HG02938 (cell line): ENCODE measurements around the gene PIGW.

Source experiments
- ATAC-seq: cut with Tn5 transposase; IDR thresholded peaks from one replicate; pipeline ENCODE4 v1.9.1; 2021; ENCODE audit warnings: mild to moderate bottlenecking, moderate library complexity; ENCODE audit not compliant: unreplicated experiment

PIGW gene

DNA sequence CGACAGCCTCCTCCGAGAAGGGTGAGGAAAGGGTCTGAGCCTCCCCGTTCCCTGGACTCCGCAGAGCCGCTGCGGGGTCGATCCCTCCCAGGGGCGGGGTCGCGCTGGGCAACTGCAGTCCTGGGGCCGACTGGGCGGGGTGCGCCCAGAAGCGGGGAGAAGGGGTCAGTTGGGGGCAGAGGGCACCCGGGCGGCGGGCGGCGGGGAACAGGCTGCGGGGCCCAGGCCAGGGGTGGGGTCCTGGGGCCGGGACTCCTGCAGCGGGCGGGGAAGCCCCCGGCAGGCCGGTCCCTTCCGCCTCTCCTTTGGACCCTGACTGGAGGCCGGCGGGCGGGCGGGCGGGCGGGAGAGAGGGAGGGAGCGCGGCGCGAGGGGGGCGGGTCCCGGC is 10.3 kb downstream of the PIGW start:
- ATAC-seq: no peak

DNA sequence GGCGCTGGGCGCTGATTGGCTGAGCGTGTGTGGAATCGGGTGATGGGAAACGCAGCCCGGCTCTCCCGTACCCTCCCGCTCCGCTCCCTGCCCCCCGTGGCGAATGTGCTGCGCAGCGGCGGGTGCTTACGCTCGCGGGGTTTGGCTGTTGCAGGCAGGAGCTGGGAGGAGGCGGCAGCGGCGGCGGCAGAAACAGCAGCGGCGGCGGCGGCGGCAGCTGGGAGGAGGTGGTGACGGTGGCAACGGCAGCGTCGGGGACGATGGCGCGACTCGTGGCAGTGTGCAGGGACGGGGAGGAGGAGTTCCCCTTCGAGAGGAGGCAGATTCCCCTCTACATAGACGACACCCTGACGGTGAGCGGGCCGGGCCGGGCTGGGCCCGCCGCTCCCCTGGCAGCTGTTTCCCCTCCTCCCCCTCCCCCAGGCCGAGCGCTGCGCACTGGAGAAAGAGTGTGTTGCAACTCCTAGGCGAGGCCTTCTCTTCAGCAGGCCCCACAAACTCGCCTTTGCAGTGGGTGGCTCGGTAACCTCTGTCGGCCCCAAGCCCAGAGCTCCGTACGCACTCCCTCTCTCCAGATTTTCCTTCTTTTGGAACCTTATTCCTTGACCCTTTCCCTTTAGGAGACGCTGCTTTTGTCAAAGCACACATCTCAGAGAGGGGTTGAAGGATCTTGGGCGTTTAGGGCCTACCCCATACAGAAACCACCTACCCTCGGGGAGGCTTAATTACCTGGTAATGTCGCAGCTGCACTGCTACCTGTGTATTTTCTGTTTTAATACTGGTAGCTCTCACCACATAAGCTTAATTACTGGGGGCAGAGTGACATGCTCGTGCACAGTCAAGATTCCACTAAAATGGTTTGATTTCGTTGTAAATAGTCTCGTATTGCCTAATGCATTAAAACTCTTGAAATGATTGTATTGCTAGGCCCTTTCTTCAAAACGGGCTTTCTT is 11.0 kb downstream of the PIGW start:
- peak; percentile 62 for ATAC-seq

DNA sequence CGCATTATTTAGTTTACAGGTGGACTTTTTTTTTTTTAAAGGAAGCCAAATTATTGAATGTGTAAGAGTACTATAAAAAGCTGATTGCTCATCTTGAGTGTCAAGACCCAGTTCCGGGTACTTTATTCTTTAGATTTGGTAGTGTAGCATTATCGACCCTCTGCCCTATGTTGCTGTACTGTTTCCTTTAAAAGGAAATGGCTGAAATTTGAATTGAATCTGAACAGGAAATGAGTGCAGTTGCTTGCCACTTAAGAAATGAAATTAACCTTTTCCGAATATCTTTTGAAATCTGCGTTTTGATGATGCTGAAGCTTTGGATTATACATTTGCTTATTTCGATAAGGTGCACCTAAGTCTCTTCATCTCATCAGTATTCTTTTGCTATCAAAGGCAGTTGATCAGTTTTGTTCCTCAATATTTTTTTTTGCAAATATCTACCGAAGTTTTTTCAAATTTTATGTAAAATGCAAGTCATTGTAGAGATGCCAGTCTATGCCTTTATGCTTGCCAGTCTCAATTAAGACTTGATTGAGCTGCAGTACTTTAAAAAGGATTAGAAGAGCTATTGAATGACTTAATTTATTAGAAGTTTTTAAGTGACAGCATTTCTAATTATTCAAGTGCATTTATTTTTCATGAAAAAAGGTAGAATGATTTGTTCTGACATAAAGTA is 11.8 kb downstream of the PIGW start:
- no peak for ATAC-seq

DNA sequence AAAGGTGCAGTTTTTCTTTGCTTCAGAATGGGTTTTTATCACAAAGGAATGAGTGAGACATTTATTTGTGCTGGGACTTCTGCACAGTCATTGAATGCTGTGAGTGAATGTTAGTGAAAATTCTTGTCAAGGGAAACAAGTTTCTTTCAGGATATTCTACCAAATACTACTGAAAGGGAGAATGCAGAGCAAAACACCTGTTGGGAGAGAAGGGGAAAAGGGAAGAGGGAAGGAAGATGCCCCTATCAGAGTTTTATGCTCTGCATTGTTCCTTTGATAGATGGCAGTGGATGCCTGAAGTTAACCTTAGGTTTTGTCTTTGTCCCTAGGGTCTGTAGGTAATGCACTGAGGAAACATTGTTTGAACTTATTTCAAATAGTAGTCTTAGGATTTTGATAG is 13.0 kb downstream of the PIGW start:
- no peak for ATAC-seq

DNA sequence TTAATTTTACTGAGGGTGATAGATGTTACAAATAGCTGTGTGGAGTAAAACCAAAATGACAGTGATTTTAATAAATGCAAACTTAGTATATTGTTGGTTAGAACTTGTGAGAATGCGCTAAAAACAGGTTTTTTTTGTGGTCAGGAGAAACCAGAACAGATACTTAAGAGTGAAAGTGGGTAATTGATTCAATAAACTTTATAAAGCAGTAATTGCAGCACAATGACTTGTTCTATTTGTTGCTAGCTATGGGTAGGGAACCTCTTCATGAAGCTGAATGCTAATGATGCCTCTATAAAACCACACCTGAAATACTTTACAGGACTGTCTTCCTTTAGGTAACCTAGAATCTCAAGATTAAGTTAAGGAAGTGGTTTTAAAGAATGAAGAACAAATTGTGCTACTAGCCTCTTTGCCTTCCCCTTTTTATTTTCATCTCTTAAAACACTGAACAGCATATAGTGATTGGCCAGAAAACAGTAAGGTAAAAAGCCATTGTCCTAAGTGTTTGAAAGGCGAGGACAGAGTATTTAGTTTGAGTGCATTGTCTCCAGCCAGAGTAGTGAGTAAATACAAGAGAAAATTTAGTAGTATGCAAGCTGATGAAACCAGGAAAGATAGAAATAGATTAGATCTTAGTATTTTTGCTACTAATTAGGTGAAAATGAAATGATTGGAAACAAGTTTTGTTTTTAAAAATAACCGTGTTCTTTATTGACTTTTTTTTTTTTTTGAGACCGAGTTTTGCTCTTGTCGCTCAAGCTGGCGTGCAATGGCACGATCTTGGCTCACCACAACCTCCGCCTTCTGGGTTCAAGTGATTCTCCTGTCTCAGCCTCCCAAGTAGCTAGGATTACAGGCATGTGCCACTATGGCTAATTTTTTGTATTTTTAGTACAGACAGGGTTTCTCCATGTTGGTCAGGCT is 16.0 kb downstream of the PIGW start:
- ATAC-seq: no peak

DNA sequence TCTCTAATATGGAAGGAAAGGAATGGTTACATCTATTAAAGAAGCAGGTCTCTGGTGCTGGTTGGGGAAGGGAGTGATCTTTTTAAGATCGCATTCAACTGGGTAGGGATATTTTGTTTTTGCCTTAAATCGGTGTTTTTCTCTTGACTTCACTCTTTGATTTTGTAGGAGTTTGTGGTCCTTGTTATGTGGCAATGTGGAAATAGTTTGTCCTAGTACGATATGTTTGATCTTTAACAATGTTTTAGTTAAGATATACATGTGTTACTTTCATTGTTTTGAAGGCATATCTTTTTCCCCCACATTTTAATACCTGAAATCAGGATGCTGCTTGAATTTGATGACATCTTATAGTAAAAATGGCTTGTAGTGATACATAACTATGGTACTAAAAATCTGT is 18.7 kb downstream of the PIGW start:
- ATAC-seq: no peak

DNA sequence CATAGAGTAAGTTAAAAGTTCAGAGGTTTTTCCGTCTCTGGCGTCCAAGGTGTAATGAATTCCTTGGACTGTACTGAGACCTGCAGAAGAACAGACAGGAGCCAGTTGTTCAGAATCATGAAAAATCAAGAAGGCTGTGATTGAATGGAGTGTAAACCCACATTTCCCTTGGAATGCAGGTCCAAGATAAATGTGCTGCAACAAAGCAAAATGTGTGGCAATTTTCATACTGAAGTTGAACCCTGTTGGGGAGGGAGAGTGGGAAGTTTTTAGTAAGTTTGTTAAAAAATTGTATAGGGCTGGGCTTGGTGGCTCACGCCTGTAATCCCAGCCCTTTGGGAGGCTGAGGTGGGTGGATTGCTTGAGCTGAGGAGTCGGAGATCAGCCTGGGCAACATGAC is 31.3 kb downstream of the PIGW start:
- ATAC-seq: no peak

DNA sequence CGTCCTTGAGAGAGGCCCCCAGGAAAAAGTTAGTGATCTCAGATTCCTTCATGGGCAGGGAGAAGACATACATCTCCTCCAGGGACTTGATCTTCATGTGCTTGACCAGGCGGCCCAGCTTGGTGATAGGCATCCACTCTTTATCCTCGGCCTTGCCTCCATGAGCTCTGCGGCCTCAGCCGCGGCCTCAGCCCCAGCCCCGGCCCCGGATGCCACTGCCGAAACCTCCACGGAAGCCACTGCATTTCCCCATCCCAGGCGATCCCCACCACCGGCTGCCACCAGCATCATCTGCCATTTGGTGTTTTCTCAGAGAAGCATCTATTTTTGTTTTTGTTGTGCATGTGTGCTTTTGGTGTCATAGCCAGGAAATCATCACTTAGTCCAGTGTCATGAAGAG is 40.2 kb downstream of the PIGW start:
- no peak for ATAC-seq

DNA sequence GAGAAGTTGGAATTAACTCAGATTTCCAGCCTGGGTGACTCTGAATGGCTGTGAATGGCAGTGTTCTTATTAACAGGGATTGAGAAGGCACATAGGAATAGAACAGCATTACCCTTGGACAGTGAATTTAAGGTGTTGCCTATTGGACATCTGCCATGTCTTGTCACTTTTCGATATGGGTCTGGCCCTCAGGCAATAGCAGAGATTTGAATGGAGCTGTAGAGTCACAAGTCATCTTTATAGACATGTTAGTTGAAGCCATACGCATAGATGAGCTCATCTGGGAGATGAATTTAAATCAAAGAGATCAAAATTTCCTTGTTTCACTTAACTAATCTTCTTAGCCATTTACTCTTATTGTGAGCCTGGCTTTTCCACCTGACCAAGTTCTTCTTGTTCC is 42.0 kb downstream of the PIGW start:
- ATAC-seq: no peak

DNA sequence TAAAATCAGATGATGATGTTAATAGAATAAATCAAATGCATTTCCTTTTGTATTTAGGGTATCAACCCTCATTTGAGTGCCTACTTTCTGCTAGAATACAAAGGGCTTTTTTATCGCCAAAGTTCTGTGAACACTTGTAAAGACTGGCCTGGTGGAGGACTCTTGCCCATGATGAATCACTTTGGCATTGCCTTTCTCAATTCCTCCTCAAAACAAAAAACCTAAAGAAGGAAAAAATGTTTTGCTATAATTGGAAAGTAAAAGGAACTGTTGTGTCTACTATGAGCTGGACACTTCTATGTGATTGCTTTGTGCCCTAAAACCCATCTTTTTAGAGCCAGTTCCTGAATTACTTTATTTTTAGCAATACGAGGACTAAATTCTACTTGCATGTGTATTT is 43.9 kb downstream of the PIGW start:
- no peak for ATAC-seq

DNA sequence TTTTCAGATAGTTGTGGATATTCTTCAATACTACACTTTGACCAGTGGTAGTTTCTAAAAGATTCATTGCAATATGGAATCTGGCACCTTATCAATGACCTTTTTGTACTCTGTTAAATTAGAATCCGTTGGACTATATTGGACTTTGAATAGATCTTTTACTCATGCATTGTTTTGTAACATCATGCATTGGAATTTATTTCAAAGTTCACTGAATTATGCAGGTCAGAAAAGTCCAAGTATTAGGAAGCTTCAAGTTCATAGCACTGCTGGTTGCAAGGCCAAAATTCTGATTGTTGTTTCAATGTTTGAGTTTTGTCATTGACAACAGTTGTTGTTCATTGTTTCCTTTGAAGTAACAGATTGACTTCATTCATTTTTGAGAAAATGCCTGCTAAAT is 49.0 kb downstream of the PIGW start:
- no peak for ATAC-seq

DNA sequence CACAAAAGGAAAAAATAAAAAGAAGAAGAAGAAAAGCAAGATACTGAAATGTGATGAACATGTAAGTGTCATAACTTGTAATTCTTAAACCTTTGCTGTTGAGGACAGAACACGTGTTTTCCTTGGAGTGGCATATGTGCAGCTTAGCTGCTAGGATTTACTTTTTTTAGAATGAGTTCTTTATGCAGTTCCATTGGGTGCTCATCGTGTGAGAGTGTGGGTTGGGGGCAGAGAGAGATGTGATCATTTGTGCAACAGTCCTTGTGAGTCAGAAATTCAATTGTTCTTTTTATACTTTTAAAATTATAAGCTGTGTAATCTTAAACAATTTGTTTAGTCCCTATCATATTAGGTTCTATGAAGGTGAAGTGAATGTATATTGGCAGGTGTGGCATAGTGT is 51.4 kb downstream of the PIGW start:
- ATAC-seq: no peak
